LNCAP (cell line): Measurements from ENCODE around the gene ANP32E.
A peak's percentile ranks its signal among the peaks of the same experiment; 100 is the strongest.

ENCODE experiments used
- TF ChIP-seq, protein P1 (sequence below): fragments of 450-650 bp; IDR thresholded peaks from 2 replicates; pipeline ENCODE4 v1.5.1; 2017; ENCODE audit warnings: mild to moderate bottlenecking

ANP32E gene

DNA sequence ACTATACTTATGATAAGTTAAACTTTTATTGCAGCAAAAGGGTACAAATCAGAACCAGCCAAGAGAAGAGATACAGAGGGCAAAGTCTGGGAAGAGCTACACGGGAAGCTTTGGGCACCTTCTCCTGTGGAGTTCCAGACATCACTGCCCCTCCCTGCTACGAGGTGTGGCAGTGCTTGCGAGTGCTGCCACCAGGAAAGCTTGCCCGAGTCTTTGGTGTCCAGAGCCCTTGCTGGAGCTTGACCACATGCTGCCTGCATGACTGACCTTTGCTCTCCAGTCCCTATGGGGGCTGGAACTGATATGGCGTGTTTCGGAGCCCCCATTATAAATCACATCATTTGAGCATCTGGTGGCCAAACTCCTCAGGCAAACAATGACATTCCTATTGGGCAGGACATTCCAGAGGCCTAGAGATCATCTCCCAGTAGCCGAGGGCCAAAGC, 62.7 kb downstream of the ANP32E start:
- TF ChIP-seq, protein P1, sequence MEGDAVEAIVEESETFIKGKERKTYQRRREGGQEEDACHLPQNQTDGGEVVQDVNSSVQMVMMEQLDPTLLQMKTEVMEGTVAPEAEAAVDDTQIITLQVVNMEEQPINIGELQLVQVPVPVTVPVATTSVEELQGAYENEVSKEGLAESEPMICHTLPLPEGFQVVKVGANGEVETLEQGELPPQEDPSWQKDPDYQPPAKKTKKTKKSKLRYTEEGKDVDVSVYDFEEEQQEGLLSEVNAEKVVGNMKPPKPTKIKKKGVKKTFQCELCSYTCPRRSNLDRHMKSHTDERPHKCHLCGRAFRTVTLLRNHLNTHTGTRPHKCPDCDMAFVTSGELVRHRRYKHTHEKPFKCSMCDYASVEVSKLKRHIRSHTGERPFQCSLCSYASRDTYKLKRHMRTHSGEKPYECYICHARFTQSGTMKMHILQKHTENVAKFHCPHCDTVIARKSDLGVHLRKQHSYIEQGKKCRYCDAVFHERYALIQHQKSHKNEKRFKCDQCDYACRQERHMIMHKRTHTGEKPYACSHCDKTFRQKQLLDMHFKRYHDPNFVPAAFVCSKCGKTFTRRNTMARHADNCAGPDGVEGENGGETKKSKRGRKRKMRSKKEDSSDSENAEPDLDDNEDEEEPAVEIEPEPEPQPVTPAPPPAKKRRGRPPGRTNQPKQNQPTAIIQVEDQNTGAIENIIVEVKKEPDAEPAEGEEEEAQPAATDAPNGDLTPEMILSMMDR, result no peak

DNA sequence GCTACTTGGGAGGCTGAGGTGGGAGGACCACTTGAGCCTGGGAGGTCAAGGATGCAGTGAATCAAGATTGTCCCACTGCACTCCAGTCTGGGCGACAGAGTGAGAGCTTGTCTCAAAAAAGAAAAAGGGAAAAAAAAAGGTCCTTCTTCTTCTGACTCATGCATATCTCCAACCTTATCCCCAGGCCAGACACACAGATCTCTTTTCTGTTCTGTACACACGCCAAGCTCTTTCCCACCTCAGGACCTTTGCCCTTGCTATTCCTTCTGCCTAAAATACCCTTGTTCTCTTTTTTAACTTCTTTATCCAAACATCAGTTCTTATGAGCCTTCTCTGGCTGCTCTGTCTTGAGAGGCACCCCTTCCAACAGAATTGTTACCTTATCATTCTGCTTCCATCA, 64.1 kb downstream of the ANP32E start:
- TF ChIP-seq, protein P1, result no peak

DNA sequence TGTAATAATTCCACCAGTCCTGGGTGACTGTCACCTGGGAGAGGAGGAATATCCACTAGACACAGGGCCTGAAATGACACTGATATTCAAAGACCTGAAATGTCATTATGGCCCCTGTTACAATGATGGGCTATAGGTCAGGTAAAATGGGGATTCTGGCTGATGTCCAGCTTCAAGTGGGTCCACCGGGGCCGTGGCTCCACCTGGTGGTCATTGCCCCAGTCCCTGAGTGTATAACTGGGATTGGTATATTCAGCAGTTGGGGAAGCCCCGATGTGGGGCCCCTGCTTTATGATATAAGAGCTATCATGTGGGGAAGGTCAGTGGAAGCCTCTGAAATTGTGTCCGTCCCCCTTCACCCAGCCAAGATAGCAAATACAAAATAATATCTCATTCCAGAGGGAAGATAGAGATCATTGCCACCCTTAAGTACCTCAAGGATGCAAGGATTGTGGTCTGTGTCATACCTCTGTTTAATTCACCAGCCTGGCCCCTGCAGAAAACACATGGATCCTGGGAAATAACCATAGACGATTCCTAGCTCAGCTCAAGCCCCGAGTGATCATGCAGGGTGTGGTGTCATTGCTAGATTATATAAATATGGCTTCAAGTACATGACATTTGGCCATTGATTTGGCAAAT, 66.8 kb downstream of the ANP32E start:
- TF ChIP-seq, protein P1, result peak; percentile 88
